ENCODE results near the gene GALNT2. TPM values are rescaled to one million over a fixed set of nuclear protein-coding genes. Genes with fewer than 3 reads are reported as not detected.

The GALNT2 gene
- total and polyA plus RNA-seq, 3 donors from 2014 or later = 63.0 to 135 (median 114) TPM

- WGBS, 2 donors = 97 to 98% methylated on average over 5 of the region's 5 CpGs
- Histone ChIP-seq H3K4me1 (peaks cover 39% of the 10 kb centered on the region), H3K27me3 (no peaks in the 10 kb centered on the region), H3K9me3 (no peaks in the 10 kb centered on the region), H3K36me3 (ENCODE audit: low read depth, missing control alignments) (no peaks in the 10 kb centered on the region), H3K27ac (no peak overlapping the region), H3K4me3 (no peak overlapping the region)
- no peak for DNase-seq
- intact Hi-C loops (cut with DNase I; ENCODE audit: low total_unique reads) = no loop called here
- TF ChIP-seq POLR2A (IDR thresholded peaks at IDR 0.05) (no peak), CTCF (IDR thresholded peaks at IDR 0.05) (no peak)
Measured at GRCh38 chr1:230085178-230085515, 18.1 kb downstream of the GALNT2 start.

GRCh38 chr1:230086151-230086550 lies 19.1 kb downstream of the GALNT2 start:
- DNase-seq = no peak
- TF ChIP-seq POLR2A (IDR thresholded peaks at IDR 0.05) = no peak
- TF ChIP-seq CTCF (IDR thresholded peaks at IDR 0.05) = no peak
- no peak overlapping the region for H3K27ac ChIP-seq
- intact Hi-C loops (cut with DNase I; ENCODE audit: low total_unique reads) = no loop called here
- no peaks in the 10 kb centered on the region for H3K36me3 ChIP-seq (ENCODE audit: low read depth, missing control alignments)
- no peaks in the 10 kb centered on the region for H3K27me3 ChIP-seq
- H3K9me3 ChIP-seq = no peaks in the 10 kb centered on the region
- H3K4me1 ChIP-seq = peaks cover 46% of the 10 kb centered on the region
- 57 to 58% methylated on average over 6 of the region's 6 CpGs for WGBS, 2 donors
- no peak overlapping the region for H3K4me3 ChIP-seq

- intact Hi-C loops (cut with DNase I; ENCODE audit: low total_unique reads) = no loop called here
- WGBS, 2 donors = 85 to 88% methylated on average over 12 of the region's 12 CpGs
- no peaks in the 10 kb centered on the region for H3K36me3 ChIP-seq (ENCODE audit: low read depth, missing control alignments)
- no peak for DNase-seq
- H3K27me3 ChIP-seq = no peaks in the 10 kb centered on the region
- no peak overlapping the region for H3K4me3 ChIP-seq
- H3K9me3 ChIP-seq = no peaks in the 10 kb centered on the region
- TF ChIP-seq POLR2A (IDR thresholded peaks at IDR 0.05) = no peak
- no peak for TF ChIP-seq CTCF (IDR thresholded peaks at IDR 0.05)
- H3K27ac ChIP-seq = no peak overlapping the region
- H3K4me1 ChIP-seq = peaks cover 46% of the 10 kb centered on the region
Measured at GRCh38 chr1:230087028-230087716, 20.1 kb downstream of the GALNT2 start.

- H3K36me3 ChIP-seq (ENCODE audit: low read depth, missing control alignments) = no peaks in the 10 kb centered on the region
- DNase-seq = no peak
- H3K4me3 ChIP-seq = no peak overlapping the region
- H3K27ac ChIP-seq = no peak overlapping the region
- H3K27me3 ChIP-seq = no peaks in the 10 kb centered on the region
- TF ChIP-seq POLR2A (IDR thresholded peaks at IDR 0.05) = no peak
- TF ChIP-seq CTCF (IDR thresholded peaks at IDR 0.05) = no peak
- H3K9me3 ChIP-seq = no peaks in the 10 kb centered on the region
- H3K4me1 ChIP-seq = peaks cover 46% of the 10 kb centered on the region
- 78 to 83% methylated on average over 3 of the region's 3 CpGs for WGBS, 2 donors
- intact Hi-C loops (cut with DNase I; ENCODE audit: low total_unique reads) = no loop called here
Measured at GRCh38 chr1:230087717-230088105, 20.7 kb downstream of the GALNT2 start.

- Histone ChIP-seq H3K4me1 (peaks cover 35% of the 10 kb centered on the region), H3K4me3 (no peak overlapping the region), H3K27ac (no peak overlapping the region), H3K36me3 (ENCODE audit: low read depth, missing control alignments) (no peaks in the 10 kb centered on the region), H3K27me3 (no peaks in the 10 kb centered on the region), H3K9me3 (no peaks in the 10 kb centered on the region)
- intact Hi-C loops (cut with DNase I; ENCODE audit: low total_unique reads) = no loop called here
- WGBS, 2 donors = 39 to 54% methylated on average over 6 of the region's 6 CpGs
- no peak for DNase-seq
- no peak for TF ChIP-seq POLR2A (IDR thresholded peaks at IDR 0.05)
- no peak for TF ChIP-seq CTCF (IDR thresholded peaks at IDR 0.05)
Measured at GRCh38 chr1:230090194-230090711, 23.2 kb downstream of the GALNT2 start.
